Measurements from ENCODE around the gene ARHGAP10.

ARHGAP10 gene

GRCh38 chr4:147816382-147817254, 84.7 kb downstream of the ARHGAP10 start:
- H3K9me3 ChIP-seq (ENCODE audit: control insufficient read depth, insufficient read depth, low read length) = no peaks in the 10 kb centered on the region
- peaks cover 5% of the 10 kb centered on the region for H3K4me1 ChIP-seq (ENCODE audit: control insufficient read depth, low read length)
- H3K9me2 ChIP-seq (replicated peaks; ENCODE audit: control insufficient read depth, low read length) = no peaks in the 10 kb centered on the region
- H3K4me3 ChIP-seq (ENCODE audit: low read length) = no peak overlapping the region
- H3K4me2 ChIP-seq (ENCODE audit: low read length) = no peak overlapping the region
- H3K27me3 ChIP-seq (ENCODE audit: control insufficient read depth, low read length) = no peaks in the 10 kb centered on the region
- no peaks in the 10 kb centered on the region for H3K79me2 ChIP-seq (ENCODE audit: control insufficient read depth, low read length)
- H3K36me3 ChIP-seq (ENCODE audit: control insufficient read depth, low read length) = no peaks in the 10 kb centered on the region
- no peaks in the 10 kb centered on the region for H3F3A ChIP-seq (ENCODE audit: control insufficient read depth, insufficient read depth)
- no peak overlapping the region for H3K27ac ChIP-seq (ENCODE audit: low read depth, low read length)
- TF ChIP-seq, protein P1, sequence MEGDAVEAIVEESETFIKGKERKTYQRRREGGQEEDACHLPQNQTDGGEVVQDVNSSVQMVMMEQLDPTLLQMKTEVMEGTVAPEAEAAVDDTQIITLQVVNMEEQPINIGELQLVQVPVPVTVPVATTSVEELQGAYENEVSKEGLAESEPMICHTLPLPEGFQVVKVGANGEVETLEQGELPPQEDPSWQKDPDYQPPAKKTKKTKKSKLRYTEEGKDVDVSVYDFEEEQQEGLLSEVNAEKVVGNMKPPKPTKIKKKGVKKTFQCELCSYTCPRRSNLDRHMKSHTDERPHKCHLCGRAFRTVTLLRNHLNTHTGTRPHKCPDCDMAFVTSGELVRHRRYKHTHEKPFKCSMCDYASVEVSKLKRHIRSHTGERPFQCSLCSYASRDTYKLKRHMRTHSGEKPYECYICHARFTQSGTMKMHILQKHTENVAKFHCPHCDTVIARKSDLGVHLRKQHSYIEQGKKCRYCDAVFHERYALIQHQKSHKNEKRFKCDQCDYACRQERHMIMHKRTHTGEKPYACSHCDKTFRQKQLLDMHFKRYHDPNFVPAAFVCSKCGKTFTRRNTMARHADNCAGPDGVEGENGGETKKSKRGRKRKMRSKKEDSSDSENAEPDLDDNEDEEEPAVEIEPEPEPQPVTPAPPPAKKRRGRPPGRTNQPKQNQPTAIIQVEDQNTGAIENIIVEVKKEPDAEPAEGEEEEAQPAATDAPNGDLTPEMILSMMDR (IDR thresholded peaks at IDR 0.05; ENCODE audit: low read depth, low read length, poor library complexity, severe bottlenecking) = no peak
- no peak for TF ChIP-seq EZH2phosphoT487 (IDR thresholded peaks at IDR 0.05; ENCODE audit: borderline replicate concordance, low read length)
- H4K20me1 ChIP-seq (ENCODE audit: control insufficient read depth, insufficient read depth, low read depth, low read length) = no peaks in the 10 kb centered on the region

GRCh38 chr4:147820975-147821374, 89.1 kb downstream of the ARHGAP10 start:
- H3K4me3 ChIP-seq (ENCODE audit: low read length) = no peak overlapping the region
- H3K27ac ChIP-seq (ENCODE audit: low read depth, low read length) = no peak overlapping the region
- TF ChIP-seq EZH2phosphoT487 (IDR thresholded peaks at IDR 0.05; ENCODE audit: borderline replicate concordance, low read length) = no peak
- TF ChIP-seq, protein P1 (IDR thresholded peaks at IDR 0.05; ENCODE audit: low read depth, low read length, poor library complexity, severe bottlenecking) = no peak
- no peaks in the 10 kb centered on the region for H3K27me3 ChIP-seq (ENCODE audit: control insufficient read depth, low read length)
- no peaks in the 10 kb centered on the region for H3K36me3 ChIP-seq (ENCODE audit: control insufficient read depth, low read length)
- H3K9me2 ChIP-seq (replicated peaks; ENCODE audit: control insufficient read depth, low read length) = no peaks in the 10 kb centered on the region
- no peaks in the 10 kb centered on the region for H3K79me2 ChIP-seq (ENCODE audit: control insufficient read depth, low read length)
- no peaks in the 10 kb centered on the region for H4K20me1 ChIP-seq (ENCODE audit: control insufficient read depth, insufficient read depth, low read depth, low read length)
- no peaks in the 10 kb centered on the region for H3F3A ChIP-seq (ENCODE audit: control insufficient read depth, insufficient read depth)
- no peaks in the 10 kb centered on the region for H3K9me3 ChIP-seq (ENCODE audit: control insufficient read depth, insufficient read depth, low read length)
- peaks cover 7% of the 10 kb centered on the region for H3K4me1 ChIP-seq (ENCODE audit: control insufficient read depth, low read length)
- H3K4me2 ChIP-seq (ENCODE audit: low read length) = no peak overlapping the region

- H3F3A ChIP-seq (ENCODE audit: control insufficient read depth, insufficient read depth) = no peaks in the 10 kb centered on the region
- no peak overlapping the region for H3K27ac ChIP-seq (ENCODE audit: low read depth, low read length)
- TF ChIP-seq EZH2phosphoT487 (IDR thresholded peaks at IDR 0.05; ENCODE audit: borderline replicate concordance, low read length) = no peak
- TF ChIP-seq, protein P1 (IDR thresholded peaks at IDR 0.05; ENCODE audit: low read depth, low read length, poor library complexity, severe bottlenecking) = no peak
- H3K79me2 ChIP-seq (ENCODE audit: control insufficient read depth, low read length) = no peaks in the 10 kb centered on the region
- H3K4me1 ChIP-seq (ENCODE audit: control insufficient read depth, low read length) = peaks cover 7% of the 10 kb centered on the region
- H3K4me2 ChIP-seq (ENCODE audit: low read length) = no peak overlapping the region
- H3K9me2 ChIP-seq (replicated peaks; ENCODE audit: control insufficient read depth, low read length) = no peaks in the 10 kb centered on the region
- H3K4me3 ChIP-seq (ENCODE audit: low read length) = no peak overlapping the region
- no peaks in the 10 kb centered on the region for H3K9me3 ChIP-seq (ENCODE audit: control insufficient read depth, insufficient read depth, low read length)
- no peaks in the 10 kb centered on the region for H4K20me1 ChIP-seq (ENCODE audit: control insufficient read depth, insufficient read depth, low read depth, low read length)
- no peaks in the 10 kb centered on the region for H3K36me3 ChIP-seq (ENCODE audit: control insufficient read depth, low read length)
- no peaks in the 10 kb centered on the region for H3K27me3 ChIP-seq (ENCODE audit: control insufficient read depth, low read length)
Measured at GRCh38 chr4:147821555-147821954, 89.7 kb downstream of the ARHGAP10 start.
